OCI-LY3 (cell line): ENCODE data around the gene INF2.

Source experiments
- EZH2phosphoT487 ChIP-seq: fragments of 200-600 bp; shearing (Covaris generic); IDR thresholded peaks from 2 replicates; pipeline ENCODE4 v1.6.1; 2018; ENCODE audit warnings: antibody characterized with exemption, mixed run types, low read depth
- TF ChIP-seq, protein P1 (sequence below): fragments of 200-600, 300-600 bp; sonication (generic); IDR thresholded peaks from 2 replicates; pipeline ENCODE4 v1.5.1; 2014; ENCODE audit warnings: antibody characterized with exemption, low read length, low read depth

GRCh38 chr14:104714681-104715080, 25.3 kb downstream of the INF2 start:
- TF ChIP-seq, protein P1, sequence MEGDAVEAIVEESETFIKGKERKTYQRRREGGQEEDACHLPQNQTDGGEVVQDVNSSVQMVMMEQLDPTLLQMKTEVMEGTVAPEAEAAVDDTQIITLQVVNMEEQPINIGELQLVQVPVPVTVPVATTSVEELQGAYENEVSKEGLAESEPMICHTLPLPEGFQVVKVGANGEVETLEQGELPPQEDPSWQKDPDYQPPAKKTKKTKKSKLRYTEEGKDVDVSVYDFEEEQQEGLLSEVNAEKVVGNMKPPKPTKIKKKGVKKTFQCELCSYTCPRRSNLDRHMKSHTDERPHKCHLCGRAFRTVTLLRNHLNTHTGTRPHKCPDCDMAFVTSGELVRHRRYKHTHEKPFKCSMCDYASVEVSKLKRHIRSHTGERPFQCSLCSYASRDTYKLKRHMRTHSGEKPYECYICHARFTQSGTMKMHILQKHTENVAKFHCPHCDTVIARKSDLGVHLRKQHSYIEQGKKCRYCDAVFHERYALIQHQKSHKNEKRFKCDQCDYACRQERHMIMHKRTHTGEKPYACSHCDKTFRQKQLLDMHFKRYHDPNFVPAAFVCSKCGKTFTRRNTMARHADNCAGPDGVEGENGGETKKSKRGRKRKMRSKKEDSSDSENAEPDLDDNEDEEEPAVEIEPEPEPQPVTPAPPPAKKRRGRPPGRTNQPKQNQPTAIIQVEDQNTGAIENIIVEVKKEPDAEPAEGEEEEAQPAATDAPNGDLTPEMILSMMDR, result no peak
- TF ChIP-seq EZH2phosphoT487, result no peak
